HepG2 (cell line): ENCODE data around the gene SLC51B. TPM values are rescaled to one million over a fixed set of nuclear protein-coding genes. Genes with fewer than 3 reads are reported as not detected.

Experiments
- CHD4 ChIP-seq: fragments of 200-600 bp; sonication (generic); IDR thresholded peaks from 2 replicates; pipeline ENCODE4 v1.7.0; 2017; ENCODE audit warnings: mild to moderate bottlenecking, low read length, borderline replicate concordance
- FOSL2 ChIP-seq: sonication (generic); formaldehyde crosslinking; IDR thresholded peaks from 2 replicates; pipeline ENCODE4 v1.4.0; 2020; ENCODE audit warnings: missing genetic modification reagents
- FOXC1 ChIP-seq: sonication (generic); formaldehyde crosslinking; IDR thresholded peaks from 2 replicates; pipeline ENCODE4 v1.8.0; 2022; ENCODE audit warnings: mild to moderate bottlenecking, missing genetic modification reagents, borderline replicate concordance
- HCFC1 ChIP-seq: fragments of 150-350 bp; IDR thresholded peaks from 2 replicates; pipeline ENCODE4 v1.6.1; 2014; ENCODE audit warnings: low read depth, low read length
- TBP ChIP-seq: sonication (generic); formaldehyde crosslinking; IDR thresholded peaks from 2 replicates; pipeline ENCODE4 v1.5.0; 2020; ENCODE audit warnings: missing genetic modification reagents
- ZNF10 ChIP-seq: sonication (generic); formaldehyde crosslinking; IDR thresholded peaks from 2 replicates; pipeline ENCODE4 v1.4.0; 2020; ENCODE audit warnings: mild to moderate bottlenecking, low read depth, missing genetic modification reagents, borderline replicate concordance
- ZNF792 ChIP-seq: IDR thresholded peaks from 2 replicates; pipeline ENCODE4 v1.6.1; 2016
- polyA plus RNA-seq, 8 experiments: library from polyadenylated mRNA; depleted of rRNA in 3 of 8; stranded (reverse) in 7 of 8; unstranded in 1 of 8; fragments of >200 nt; fragmentation: Illumina TruSeq in 4 of 8; extraction: Trizol in 4 of 8; gene quantifications; 2 replicates each; pipeline versions ENCODE4 v1.2.1 to v1.2.3, GENCODE V29; 2011 to 2016; ENCODE audit warnings: low read depth in 4 of 8, missing spikeins in 1 of 8, mixed read lengths in 1 of 8; ENCODE audit not compliant: insufficient read depth in 1 of 8
- total RNA-seq, 5 experiments: library from RNA; depleted of rRNA; stranded (reverse); fragments of >200 nt; fragmentation: Illumina TruSeq; extraction: Trizol; gene quantifications; 2 replicates each; pipeline ENCODE4 v1.2.3, GENCODE V29; 2016; ENCODE audit warnings: low read depth in 1 of 5
- TF ChIP-seq, protein P1 (sequence below): sonication (generic); formaldehyde crosslinking; IDR thresholded peaks from 2 replicates; pipeline ENCODE4 v1.5.1; 2020; ENCODE audit warnings: missing genetic modification reagents, mild to moderate bottlenecking, borderline replicate concordance
- TF ChIP-seq, protein P2 (sequence below), 2 experiments: sonication (generic) in 1 of 2; formaldehyde crosslinking in 1 of 2; IDR thresholded peaks; 2 replicates each; pipeline versions ENCODE4 v1.4.0 to v1.6.1; 2018 to 2020; ENCODE audit warnings: missing genetic modification reagents in 2 of 2, borderline replicate concordance in 1 of 2, low read depth in 1 of 2, mild to moderate bottlenecking in 1 of 2, missing biosample characterization in 1 of 2
- TF ChIP-seq, protein P3 (sequence below): sonication (generic); formaldehyde crosslinking; IDR thresholded peaks from 2 replicates; pipeline ENCODE4 v1.4.0; 2020; ENCODE audit warnings: mild to moderate bottlenecking, low read depth, missing genetic modification reagents
- TF ChIP-seq, protein P4 (sequence below): sonication (generic); formaldehyde crosslinking; IDR thresholded peaks from 2 replicates; pipeline ENCODE4 v1.4.0; 2020; ENCODE audit warnings: mild to moderate bottlenecking, missing genetic modification reagents
- TF ChIP-seq, protein P5 (sequence below): sonication (generic); formaldehyde crosslinking; IDR thresholded peaks from 2 replicates; pipeline ENCODE4 v1.8.1; 2023; ENCODE audit warnings: missing genetic modification reagents, mild to moderate bottlenecking, borderline replicate concordance
- TF ChIP-seq, protein P6 (sequence below), 2 experiments: IDR thresholded peaks; 2 replicates each; pipeline ENCODE4 v1.6.1; 2011 to 2012; ENCODE audit warnings: low read length in 2 of 2, borderline replicate concordance in 1 of 2, low read depth in 1 of 2, mild to moderate bottlenecking in 1 of 2, moderate library complexity in 1 of 2

The SLC51B gene
- total and polyA plus RNA-seq, 2 of the 13 experiments (the other 11 are each of a cell fraction or from before 2014, with no cell fraction given), result 14.9 to 17.1 TPM

DNA sequence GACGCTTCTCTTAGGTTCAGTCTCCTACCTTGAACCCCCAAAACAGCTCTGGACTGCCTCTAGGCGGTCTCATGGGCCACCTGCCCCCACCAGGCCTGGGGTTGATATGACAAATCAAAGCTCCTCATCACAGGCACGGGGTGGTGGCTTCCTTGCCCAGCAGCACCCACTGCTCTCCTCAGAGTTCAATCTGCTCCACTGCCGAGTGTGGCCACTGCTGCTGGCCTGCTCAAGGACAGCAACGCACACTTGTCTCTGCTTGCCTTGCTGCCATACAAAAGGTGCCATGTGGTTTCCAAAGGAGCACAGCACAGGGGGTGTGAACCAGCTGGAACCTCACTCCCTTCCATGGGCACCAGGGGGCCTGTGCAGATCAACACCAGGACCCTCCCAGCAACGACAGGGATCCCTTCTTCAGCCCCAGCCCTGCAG is 41.5 kb downstream of the SLC51B start (continued):
- TF ChIP-seq, protein P1, sequence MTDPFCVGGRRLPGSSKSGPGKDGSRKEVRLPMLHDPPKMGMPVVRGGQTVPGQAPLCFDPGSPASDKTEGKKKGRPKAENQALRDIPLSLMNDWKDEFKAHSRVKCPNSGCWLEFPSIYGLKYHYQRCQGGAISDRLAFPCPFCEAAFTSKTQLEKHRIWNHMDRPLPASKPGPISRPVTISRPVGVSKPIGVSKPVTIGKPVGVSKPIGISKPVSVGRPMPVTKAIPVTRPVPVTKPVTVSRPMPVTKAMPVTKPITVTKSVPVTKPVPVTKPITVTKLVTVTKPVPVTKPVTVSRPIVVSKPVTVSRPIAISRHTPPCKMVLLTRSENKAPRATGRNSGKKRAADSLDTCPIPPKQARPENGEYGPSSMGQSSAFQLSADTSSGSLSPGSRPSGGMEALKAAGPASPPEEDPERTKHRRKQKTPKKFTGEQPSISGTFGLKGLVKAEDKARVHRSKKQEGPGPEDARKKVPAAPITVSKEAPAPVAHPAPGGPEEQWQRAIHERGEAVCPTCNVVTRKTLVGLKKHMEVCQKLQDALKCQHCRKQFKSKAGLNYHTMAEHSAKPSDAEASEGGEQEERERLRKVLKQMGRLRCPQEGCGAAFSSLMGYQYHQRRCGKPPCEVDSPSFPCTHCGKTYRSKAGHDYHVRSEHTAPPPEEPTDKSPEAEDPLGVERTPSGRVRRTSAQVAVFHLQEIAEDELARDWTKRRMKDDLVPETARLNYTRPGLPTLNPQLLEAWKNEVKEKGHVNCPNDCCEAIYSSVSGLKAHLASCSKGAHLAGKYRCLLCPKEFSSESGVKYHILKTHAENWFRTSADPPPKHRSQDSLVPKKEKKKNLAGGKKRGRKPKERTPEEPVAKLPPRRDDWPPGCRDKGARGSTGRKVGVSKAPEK (CRISPR knock-in tag), result no peak
- TF ChIP-seq, protein P2, sequence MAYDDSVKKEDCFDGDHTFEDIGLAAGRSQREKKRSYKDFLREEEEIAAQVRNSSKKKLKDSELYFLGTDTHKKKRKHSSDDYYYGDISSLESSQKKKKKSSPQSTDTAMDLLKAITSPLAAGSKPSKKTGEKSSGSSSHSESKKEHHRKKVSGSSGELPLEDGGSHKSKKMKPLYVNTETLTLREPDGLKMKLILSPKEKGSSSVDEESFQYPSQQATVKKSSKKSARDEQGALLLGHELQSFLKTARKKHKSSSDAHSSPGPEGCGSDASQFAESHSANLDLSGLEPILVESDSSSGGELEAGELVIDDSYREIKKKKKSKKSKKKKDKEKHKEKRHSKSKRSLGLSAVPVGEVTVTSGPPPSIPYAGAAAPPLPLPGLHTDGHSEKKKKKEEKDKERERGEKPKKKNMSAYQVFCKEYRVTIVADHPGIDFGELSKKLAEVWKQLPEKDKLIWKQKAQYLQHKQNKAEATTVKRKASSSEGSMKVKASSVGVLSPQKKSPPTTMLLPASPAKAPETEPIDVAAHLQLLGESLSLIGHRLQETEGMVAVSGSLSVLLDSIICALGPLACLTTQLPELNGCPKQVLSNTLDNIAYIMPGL (CRISPR knock-in tag; IDR thresholded peaks at IDR 0.05; ENCODE audit: borderline replicate concordance in 1 of 2, low read depth in 1 of 2), result 0 out of 4 replicates have a peak, but pooled peaks of 1 of the 2 experiments have one; percentile 8
- TF ChIP-seq HCFC1 (no peak), TBP (CRISPR knock-in tag) (no peak), FOSL2 (CRISPR knock-in tag) (no peak), ZNF10 (no peak), FOXC1 (CRISPR knock-in tag) (0 out of 2 replicates have a peak, but pooled peaks have one; percentile 60), ZNF792 (CRISPR knock-in tag) (no peak), CHD4 (no peak)
- TF ChIP-seq, protein P3, sequence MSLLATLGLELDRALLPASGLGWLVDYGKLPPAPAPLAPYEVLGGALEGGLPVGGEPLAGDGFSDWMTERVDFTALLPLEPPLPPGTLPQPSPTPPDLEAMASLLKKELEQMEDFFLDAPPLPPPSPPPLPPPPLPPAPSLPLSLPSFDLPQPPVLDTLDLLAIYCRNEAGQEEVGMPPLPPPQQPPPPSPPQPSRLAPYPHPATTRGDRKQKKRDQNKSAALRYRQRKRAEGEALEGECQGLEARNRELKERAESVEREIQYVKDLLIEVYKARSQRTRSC, result no peak
- TF ChIP-seq, protein P4, sequence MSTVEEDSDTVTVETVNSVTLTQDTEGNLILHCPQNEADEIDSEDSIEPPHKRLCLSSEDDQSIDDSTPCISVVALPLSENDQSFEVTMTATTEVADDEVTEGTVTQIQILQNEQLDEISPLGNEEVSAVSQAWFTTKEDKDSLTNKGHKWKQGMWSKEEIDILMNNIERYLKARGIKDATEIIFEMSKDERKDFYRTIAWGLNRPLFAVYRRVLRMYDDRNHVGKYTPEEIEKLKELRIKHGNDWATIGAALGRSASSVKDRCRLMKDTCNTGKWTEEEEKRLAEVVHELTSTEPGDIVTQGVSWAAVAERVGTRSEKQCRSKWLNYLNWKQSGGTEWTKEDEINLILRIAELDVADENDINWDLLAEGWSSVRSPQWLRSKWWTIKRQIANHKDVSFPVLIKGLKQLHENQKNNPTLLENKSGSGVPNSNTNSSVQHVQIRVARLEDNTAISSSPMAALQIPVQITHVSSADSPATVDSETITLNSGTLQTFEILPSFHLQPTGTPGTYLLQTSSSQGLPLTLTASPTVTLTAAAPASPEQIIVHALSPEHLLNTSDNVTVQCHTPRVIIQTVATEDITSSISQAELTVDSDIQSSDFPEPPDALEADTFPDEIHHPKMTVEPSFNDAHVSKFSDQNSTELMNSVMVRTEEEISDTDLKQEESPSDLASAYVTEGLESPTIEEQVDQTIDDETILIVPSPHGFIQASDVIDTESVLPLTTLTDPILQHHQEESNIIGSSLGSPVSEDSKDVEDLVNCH, result no peak
- TF ChIP-seq, protein P5, sequence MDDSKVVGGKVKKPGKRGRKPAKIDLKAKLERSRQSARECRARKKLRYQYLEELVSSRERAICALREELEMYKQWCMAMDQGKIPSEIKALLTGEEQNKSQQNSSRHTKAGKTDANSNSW, result no peak
- TF ChIP-seq, protein P6, sequence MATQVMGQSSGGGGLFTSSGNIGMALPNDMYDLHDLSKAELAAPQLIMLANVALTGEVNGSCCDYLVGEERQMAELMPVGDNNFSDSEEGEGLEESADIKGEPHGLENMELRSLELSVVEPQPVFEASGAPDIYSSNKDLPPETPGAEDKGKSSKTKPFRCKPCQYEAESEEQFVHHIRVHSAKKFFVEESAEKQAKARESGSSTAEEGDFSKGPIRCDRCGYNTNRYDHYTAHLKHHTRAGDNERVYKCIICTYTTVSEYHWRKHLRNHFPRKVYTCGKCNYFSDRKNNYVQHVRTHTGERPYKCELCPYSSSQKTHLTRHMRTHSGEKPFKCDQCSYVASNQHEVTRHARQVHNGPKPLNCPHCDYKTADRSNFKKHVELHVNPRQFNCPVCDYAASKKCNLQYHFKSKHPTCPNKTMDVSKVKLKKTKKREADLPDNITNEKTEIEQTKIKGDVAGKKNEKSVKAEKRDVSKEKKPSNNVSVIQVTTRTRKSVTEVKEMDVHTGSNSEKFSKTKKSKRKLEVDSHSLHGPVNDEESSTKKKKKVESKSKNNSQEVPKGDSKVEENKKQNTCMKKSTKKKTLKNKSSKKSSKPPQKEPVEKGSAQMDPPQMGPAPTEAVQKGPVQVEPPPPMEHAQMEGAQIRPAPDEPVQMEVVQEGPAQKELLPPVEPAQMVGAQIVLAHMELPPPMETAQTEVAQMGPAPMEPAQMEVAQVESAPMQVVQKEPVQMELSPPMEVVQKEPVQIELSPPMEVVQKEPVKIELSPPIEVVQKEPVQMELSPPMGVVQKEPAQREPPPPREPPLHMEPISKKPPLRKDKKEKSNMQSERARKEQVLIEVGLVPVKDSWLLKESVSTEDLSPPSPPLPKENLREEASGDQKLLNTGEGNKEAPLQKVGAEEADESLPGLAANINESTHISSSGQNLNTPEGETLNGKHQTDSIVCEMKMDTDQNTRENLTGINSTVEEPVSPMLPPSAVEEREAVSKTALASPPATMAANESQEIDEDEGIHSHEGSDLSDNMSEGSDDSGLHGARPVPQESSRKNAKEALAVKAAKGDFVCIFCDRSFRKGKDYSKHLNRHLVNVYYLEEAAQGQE (IDR thresholded peaks at IDR 0.05; ENCODE audit: borderline replicate concordance in 1 of 2, low read depth in 1 of 2, low read length in 2 of 2), result no peak
